ENCODE data around the gene TNFSF15. TPM values are rescaled to one million over a fixed set of nuclear protein-coding genes. Genes with fewer than 3 reads are reported as not detected.

Gene TNFSF15
- total and polyA plus RNA-seq, 3 donors from 2014 or later, result 0.06 to 0.40 TPM; not detected in 1

- TF ChIP-seq CTCF (IDR thresholded peaks at IDR 0.05) (no peak), POLR2A (IDR thresholded peaks at IDR 0.05) (no peak)
- Histone ChIP-seq H3K36me3 (ENCODE audit: low read depth, missing control alignments) (no peaks in the 10 kb centered on the region), H3K9me3 (no peaks in the 10 kb centered on the region), H3K27me3 (no peaks in the 10 kb centered on the region), H3K27ac (no peak overlapping the region), H3K4me3 (no peak overlapping the region), H3K4me1 (no peaks in the 10 kb centered on the region)
- DNase-seq, result no peak
- 89 to 96% methylated on average over 4 of the region's 4 CpGs for WGBS, 2 donors
- intact Hi-C loops (cut with DNase I; ENCODE audit: low total_unique reads), result no loop called here
These were observed 41.9 kb upstream of the TNFSF15 start for GRCh38 chr9:114847492-114848417.

- Histone ChIP-seq H3K36me3 (ENCODE audit: low read depth, missing control alignments) (no peaks in the 10 kb centered on the region), H3K4me1 (no peaks in the 10 kb centered on the region), H3K4me3 (no peak overlapping the region), H3K27me3 (no peaks in the 10 kb centered on the region), H3K27ac (no peak overlapping the region), H3K9me3 (no peaks in the 10 kb centered on the region)
- WGBS, 2 donors, result 67 to 78% methylated on average over 5 of the region's 5 CpGs
- peak; percentile 21 for DNase-seq
- intact Hi-C loops (cut with DNase I; ENCODE audit: low total_unique reads), result no loop called here
- TF ChIP-seq POLR2A (IDR thresholded peaks at IDR 0.05), result no peak
- TF ChIP-seq CTCF (IDR thresholded peaks at IDR 0.05), result no peak
These were observed 39.5 kb upstream of the TNFSF15 start for GRCh38 chr9:114845373-114845772.

DNA sequence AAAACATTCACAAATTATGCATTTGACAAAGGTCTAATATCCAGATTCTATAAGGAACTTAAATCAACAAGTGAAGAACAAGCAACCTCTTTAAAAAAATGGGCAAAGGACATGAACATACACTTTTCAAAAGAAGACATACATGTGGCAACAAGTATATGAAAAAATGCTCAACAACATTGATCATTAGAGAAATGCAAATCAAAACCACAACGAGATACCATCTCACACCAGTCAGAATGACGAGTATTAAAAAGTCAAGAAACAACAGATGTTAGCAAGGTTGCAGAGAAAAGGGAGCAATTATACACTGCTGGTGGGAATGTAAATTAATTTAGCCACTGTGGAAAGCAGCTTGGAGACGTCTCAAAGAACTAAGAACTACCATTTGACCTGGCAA is 38.9 kb upstream of the TNFSF15 start:
- Histone ChIP-seq H3K27ac (no peak overlapping the region), H3K36me3 (ENCODE audit: low read depth, missing control alignments) (no peaks in the 10 kb centered on the region), H3K4me3 (no peak overlapping the region), H3K9me3 (no peaks in the 10 kb centered on the region), H3K4me1 (no peaks in the 10 kb centered on the region), H3K27me3 (no peaks in the 10 kb centered on the region)
- intact Hi-C loops (cut with DNase I; ENCODE audit: low total_unique reads), result no loop called here
- TF ChIP-seq CTCF (IDR thresholded peaks at IDR 0.05) (no peak), POLR2A (IDR thresholded peaks at IDR 0.05) (no peak)
- DNase-seq, result no peak
- WGBS, 2 donors, result 63 to 64% methylated on average over 3 of the region's 3 CpGs

- DNase-seq, result no peak
- TF ChIP-seq CTCF (IDR thresholded peaks at IDR 0.05), result no peak
- no peak for TF ChIP-seq POLR2A (IDR thresholded peaks at IDR 0.05)
- intact Hi-C loops (cut with DNase I; ENCODE audit: low total_unique reads), result no loop called here
- Histone ChIP-seq H3K4me3 (no peak overlapping the region), H3K36me3 (ENCODE audit: low read depth, missing control alignments) (no peaks in the 10 kb centered on the region), H3K4me1 (no peaks in the 10 kb centered on the region), H3K27me3 (no peaks in the 10 kb centered on the region), H3K9me3 (no peaks in the 10 kb centered on the region), H3K27ac (no peak overlapping the region)
These were observed 32.1 kb upstream of the TNFSF15 start for GRCh38 chr9:114837923-114838322.

DNA sequence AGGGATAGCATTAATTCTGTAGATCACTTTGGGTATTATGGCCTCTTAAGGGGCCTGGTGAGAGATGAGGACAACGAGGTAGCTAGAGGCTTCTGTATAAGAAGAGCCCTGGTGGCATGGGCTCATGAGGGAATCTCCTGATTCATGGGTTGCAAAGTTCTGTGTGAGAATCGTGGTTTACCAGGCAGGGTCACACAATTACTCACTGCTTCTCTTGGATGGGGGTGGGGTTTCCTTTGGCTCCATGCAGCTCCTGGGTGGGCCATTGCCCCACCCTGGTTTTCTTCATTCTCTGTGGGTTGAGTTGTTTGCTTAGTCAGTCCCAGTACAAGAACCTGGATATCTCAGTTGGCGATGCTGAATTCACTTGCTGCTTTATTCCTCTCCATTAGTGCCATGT is 30.9 kb upstream of the TNFSF15 start:
- intact Hi-C loops (cut with DNase I; ENCODE audit: low total_unique reads), result no loop called here
- Histone ChIP-seq H3K27me3 (no peaks in the 10 kb centered on the region), H3K4me3 (no peak overlapping the region), H3K27ac (no peak overlapping the region), H3K36me3 (ENCODE audit: low read depth, missing control alignments) (no peaks in the 10 kb centered on the region), H3K9me3 (no peaks in the 10 kb centered on the region), H3K4me1 (no peaks in the 10 kb centered on the region)
- WGBS, 2 donors, result 76 to 85% methylated on average over 3 of the region's 3 CpGs
- TF ChIP-seq POLR2A (IDR thresholded peaks at IDR 0.05) (no peak), CTCF (IDR thresholded peaks at IDR 0.05) (no peak)
- no peak for DNase-seq
